Panc1 (cell line): ENCODE measurements around the gene FBXO24. TPM values are rescaled to one million over a fixed set of nuclear protein-coding genes. Genes with fewer than 3 reads are reported as not detected.
A peak's percentile ranks its signal among the peaks of the same experiment; 100 is the strongest.

Experiments used
- ATAC-seq: fragments of 200-7000 bp; cut with Tn5 transposase; 2 replicates; pipeline ENCODE4 v1.9.1; 2020; ENCODE audit warnings: mild to moderate bottlenecking, moderate library complexity
- BruUV-seq: library from RNA; stranded (reverse); fragments of 400-500 nt; replicated peaks from 2 replicates; lab custom pipeline; 2021; lab: Mats Ljungman, UMichigan
- CTCF ChIA-PET: fragments of 300-600 bp; sonication (Branson Sonifier 250); formaldehyde crosslinking; loops from one replicate; lab custom pipeline; 2022; ENCODE audit warnings: antibody characterized with exemption; lab: Charles Lee
- POLR2A ChIA-PET: fragments of 300-600 bp; sonication (Branson Sonifier 250); formaldehyde crosslinking; loops from one replicate; lab custom pipeline; 2022; ENCODE audit warnings: antibody characterized with exemption; lab: Charles Lee
- DNase-seq: peaks from one replicate; pipeline ENCODE4 v3.0.0-alpha.2; 2010; ENCODE audit warnings: low read depth, low spot score
- H3K27ac ChIP-seq: 2 replicates; pipeline ENCODE4 v1.5.1; 2011; ENCODE audit warnings: mild to moderate bottlenecking, low read length, inconsistent platforms
- H3K27me3 ChIP-seq: fragments of 200-500 bp; sonication (Bioruptor generic); 2 replicates; pipeline ENCODE4 v1.6.0; 2014; ENCODE audit warnings: low read length, inconsistent platforms; ENCODE audit not compliant: control insufficient read depth, insufficient read depth
- H3K36me3 ChIP-seq: fragments of 200-500 bp; sonication (Bioruptor generic); 2 replicates; pipeline ENCODE4 v1.5.1; 2014; ENCODE audit warnings: inconsistent platforms, mild to moderate bottlenecking, low read length, moderate library complexity; ENCODE audit not compliant: control insufficient read depth, insufficient read depth
- H3K4me1 ChIP-seq: 2 replicates; pipeline ENCODE4 v1.5.1; 2011; ENCODE audit warnings: inconsistent platforms, mild to moderate bottlenecking, low read length, moderate library complexity; ENCODE audit not compliant: control insufficient read depth, insufficient read depth
- H3K4me3 ChIP-seq, 2 experiments: 2 replicates each; pipeline ENCODE4 v1.5.1; 2011 to 2012; ENCODE audit warnings: low read depth in 2 of 2, low read length in 2 of 2, mild to moderate bottlenecking in 2 of 2, inconsistent platforms in 1 of 2, moderate library complexity in 1 of 2
- H3K9me3 ChIP-seq: fragments of 200-500 bp; sonication (Bioruptor generic); 2 replicates; pipeline ENCODE4 v1.5.1; 2014; ENCODE audit warnings: low read depth, mild to moderate bottlenecking, inconsistent platforms, low read length, moderate library complexity; ENCODE audit not compliant: control insufficient read depth, insufficient read depth
- POLR2AphosphoS5 ChIP-seq: IDR thresholded peaks from 2 replicates; pipeline ENCODE4 v1.6.1; 2012; ENCODE audit warnings: mild to moderate bottlenecking, low read depth, low read length, moderate library complexity
- SIN3A ChIP-seq: IDR thresholded peaks from 2 replicates; pipeline ENCODE4 v1.6.1; 2012; ENCODE audit warnings: low read depth, mild to moderate bottlenecking, low read length, moderate library complexity, borderline replicate concordance; ENCODE audit not compliant: insufficient read depth
- TCF7L2 ChIP-seq: IDR thresholded peaks from 2 replicates; pipeline ENCODE4 v1.6.1; 2011; ENCODE audit warnings: mild to moderate bottlenecking, low read depth, low read length, inconsistent platforms
- in situ Hi-C: cut with HindIII; loops from 2 replicates; pipeline ENCODE4 v1.10.0; 2016; ENCODE audit warnings: low sequenced_read_pairs, low pct_unique_long_range_greater_than_20kb
- intact Hi-C: fragments of 100-400 bp; cut with micrococcal nuclease; formaldehyde crosslinking; loops from one replicate; pipeline ENCODE4 v1.10.0; 2022; ENCODE audit not compliant: unreplicated experiment
- total RNA-seq: library from RNA; stranded (reverse); gene quantifications from one replicate; pipeline ENCODE4 v1.2.1, GENCODE V29; 2021; ENCODE audit not compliant: unreplicated experiment
- TF ChIP-seq, protein P1 (sequence below), 2 experiments: IDR thresholded peaks; 2 replicates each; pipeline ENCODE4 v1.6.1; 2011 to 2012; ENCODE audit warnings: low read depth in 2 of 2, control low read depth in 1 of 2, low read length in 1 of 2, mild to moderate bottlenecking in 1 of 2, moderate library complexity in 1 of 2; ENCODE audit not compliant: insufficient read depth in 1 of 2
- TF ChIP-seq, protein P2 (sequence below): fragments of 450-650 bp; IDR thresholded peaks from 2 replicates; pipeline ENCODE4 v1.5.1; 2017; ENCODE audit warnings: mild to moderate bottlenecking

FBXO24 gene
- total RNA-seq, 1 experiment from 2014 or later, result 0.59 TPM

DNA sequence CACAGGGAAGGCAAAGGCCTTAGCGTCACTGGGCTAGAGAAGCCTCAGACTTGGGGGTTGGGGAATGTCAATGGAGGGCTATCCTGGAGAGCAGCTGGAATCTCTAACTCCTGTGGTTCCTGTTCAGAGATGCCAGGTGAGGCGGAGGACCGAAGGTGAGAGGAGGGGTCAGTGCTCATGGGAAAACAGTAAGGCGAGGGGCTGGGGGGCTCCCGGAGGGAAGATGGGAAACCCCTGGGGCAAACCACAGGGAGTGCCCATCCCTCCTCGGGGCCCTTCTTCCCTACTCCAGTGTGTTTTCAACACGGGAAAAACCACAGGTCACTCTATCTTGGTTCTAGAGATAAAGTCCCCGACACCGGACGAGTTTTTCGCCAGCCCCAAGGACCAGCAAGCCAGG, 3.5 kb upstream of the FBXO24 start:
- BruUV-seq, result no TSS peak
- in situ Hi-C loops, result no loop called here
- DNase-seq (no peak), ATAC-seq (no peak)
- ChIA-PET CTCF (no interaction called here), POLR2A (no interaction called here)
- TF ChIP-seq, protein P1, sequence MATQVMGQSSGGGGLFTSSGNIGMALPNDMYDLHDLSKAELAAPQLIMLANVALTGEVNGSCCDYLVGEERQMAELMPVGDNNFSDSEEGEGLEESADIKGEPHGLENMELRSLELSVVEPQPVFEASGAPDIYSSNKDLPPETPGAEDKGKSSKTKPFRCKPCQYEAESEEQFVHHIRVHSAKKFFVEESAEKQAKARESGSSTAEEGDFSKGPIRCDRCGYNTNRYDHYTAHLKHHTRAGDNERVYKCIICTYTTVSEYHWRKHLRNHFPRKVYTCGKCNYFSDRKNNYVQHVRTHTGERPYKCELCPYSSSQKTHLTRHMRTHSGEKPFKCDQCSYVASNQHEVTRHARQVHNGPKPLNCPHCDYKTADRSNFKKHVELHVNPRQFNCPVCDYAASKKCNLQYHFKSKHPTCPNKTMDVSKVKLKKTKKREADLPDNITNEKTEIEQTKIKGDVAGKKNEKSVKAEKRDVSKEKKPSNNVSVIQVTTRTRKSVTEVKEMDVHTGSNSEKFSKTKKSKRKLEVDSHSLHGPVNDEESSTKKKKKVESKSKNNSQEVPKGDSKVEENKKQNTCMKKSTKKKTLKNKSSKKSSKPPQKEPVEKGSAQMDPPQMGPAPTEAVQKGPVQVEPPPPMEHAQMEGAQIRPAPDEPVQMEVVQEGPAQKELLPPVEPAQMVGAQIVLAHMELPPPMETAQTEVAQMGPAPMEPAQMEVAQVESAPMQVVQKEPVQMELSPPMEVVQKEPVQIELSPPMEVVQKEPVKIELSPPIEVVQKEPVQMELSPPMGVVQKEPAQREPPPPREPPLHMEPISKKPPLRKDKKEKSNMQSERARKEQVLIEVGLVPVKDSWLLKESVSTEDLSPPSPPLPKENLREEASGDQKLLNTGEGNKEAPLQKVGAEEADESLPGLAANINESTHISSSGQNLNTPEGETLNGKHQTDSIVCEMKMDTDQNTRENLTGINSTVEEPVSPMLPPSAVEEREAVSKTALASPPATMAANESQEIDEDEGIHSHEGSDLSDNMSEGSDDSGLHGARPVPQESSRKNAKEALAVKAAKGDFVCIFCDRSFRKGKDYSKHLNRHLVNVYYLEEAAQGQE (IDR thresholded peaks at IDR 0.05; ENCODE audit: insufficient read depth in 1 of 2, low read depth in 2 of 2, low read length in 1 of 2), result no peak
- TF ChIP-seq, protein P2, sequence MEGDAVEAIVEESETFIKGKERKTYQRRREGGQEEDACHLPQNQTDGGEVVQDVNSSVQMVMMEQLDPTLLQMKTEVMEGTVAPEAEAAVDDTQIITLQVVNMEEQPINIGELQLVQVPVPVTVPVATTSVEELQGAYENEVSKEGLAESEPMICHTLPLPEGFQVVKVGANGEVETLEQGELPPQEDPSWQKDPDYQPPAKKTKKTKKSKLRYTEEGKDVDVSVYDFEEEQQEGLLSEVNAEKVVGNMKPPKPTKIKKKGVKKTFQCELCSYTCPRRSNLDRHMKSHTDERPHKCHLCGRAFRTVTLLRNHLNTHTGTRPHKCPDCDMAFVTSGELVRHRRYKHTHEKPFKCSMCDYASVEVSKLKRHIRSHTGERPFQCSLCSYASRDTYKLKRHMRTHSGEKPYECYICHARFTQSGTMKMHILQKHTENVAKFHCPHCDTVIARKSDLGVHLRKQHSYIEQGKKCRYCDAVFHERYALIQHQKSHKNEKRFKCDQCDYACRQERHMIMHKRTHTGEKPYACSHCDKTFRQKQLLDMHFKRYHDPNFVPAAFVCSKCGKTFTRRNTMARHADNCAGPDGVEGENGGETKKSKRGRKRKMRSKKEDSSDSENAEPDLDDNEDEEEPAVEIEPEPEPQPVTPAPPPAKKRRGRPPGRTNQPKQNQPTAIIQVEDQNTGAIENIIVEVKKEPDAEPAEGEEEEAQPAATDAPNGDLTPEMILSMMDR, result no peak
- TF ChIP-seq SIN3A (no peak), POLR2AphosphoS5 (no peak), TCF7L2 (no peak)
- Histone ChIP-seq H3K4me1 (peaks cover 12% of the 10 kb centered on the region), H3K9me3 (no peaks in the 10 kb centered on the region), H3K36me3 (peaks cover 9% of the 10 kb centered on the region; the same call in 1 of the 2 replicates), H3K4me3 (no peak overlapping the region), H3K27ac (no peak overlapping the region), H3K27me3 (no peaks in the 10 kb centered on the region)
- intact Hi-C loops, result no loop called here

DNA sequence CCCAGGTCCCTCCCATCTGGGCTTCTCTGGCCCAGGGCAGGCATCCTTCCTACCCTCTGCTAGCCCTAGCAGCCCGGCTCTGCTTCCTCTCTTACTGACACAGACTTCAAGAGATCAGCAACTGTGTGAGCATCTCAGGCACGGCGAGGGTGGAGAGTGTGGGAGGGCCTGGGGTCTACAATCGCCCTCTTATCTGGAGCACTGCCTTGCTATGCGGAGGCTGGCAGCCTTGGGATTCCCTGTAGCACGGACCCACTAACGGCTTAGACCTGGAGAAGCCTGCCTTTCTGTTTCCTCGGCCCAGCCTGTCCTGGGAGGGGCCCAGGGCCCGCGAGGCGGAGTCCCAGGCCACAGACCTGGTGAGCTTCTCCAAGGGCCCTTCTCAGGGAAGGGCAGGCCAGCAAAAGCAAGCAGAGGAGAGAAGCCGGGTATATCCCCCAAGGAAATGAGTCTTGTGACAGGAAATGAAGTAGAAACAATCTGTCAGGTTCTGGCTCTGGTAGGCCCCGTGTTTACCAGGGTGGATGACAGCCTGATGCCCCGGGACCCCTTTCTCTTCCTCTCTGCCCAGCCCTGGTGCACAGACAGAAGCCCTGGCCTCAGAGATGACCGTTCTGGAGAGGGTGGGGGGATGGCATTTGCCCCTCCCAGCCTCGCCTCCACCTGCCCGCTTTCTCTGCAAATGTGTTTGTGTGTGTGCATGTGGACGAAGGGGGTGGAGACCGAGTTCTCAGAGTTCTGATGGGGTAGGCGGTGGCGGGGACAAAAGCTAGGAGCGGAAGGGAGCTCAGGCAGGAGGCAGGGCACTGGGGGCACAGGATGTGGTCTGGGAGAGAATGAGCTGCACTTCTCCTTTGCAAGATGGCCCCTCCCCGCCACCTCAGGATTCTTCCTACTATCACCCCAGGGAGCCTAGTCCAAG, 2.7 kb upstream of the FBXO24 start:
- H3K9me3 ChIP-seq, result no peaks in the 10 kb centered on the region
- ATAC-seq, result no peak
- no peak overlapping the region for H3K27ac ChIP-seq
- CTCF ChIA-PET, result interaction anchor here (0.6 to 0.8 kb wide), 2 partner anchors 49 to 178 kb away, joined by 3 to 5 read pairs; no protein-coding TSS in a partner anchor
- no peak for DNase-seq
- intact Hi-C loops (no loop called here), in situ Hi-C loops (no loop called here)
- no peaks in the 10 kb centered on the region for H3K27me3 ChIP-seq
- H3K36me3 ChIP-seq, result peaks cover 9% of the 10 kb centered on the region; the same call in 1 of the 2 replicates
- H3K4me3 ChIP-seq, result no peak overlapping the region
- TF ChIP-seq SIN3A, result no peak
- TF ChIP-seq, protein P1 (IDR thresholded peaks at IDR 0.05; ENCODE audit: insufficient read depth in 1 of 2, low read depth in 2 of 2, low read length in 1 of 2), result no peak
- TF ChIP-seq POLR2AphosphoS5, result no peak
- no peak for TF ChIP-seq TCF7L2
- TF ChIP-seq, protein P2, result no peak
- BruUV-seq, result TSS peak; percentile 26
- POLR2A ChIA-PET, result no interaction called here
- peaks cover 12% of the 10 kb centered on the region for H3K4me1 ChIP-seq
